GM12891 (cell line): ENCODE results near the gene SMNDC1.

Experiments
- DNase-seq: peaks from one replicate; pipeline ENCODE4 v3.0.0; 2011; ENCODE audit warnings: low spot score; ENCODE audit not compliant: insufficient read length
- FAIRE-seq: peaks from 2 replicates; lab custom pipeline; 2011; peaks lifted over from hg19 to GRCh38; lab: Jason Lieb, UNC
- PAX5 ChIP-seq: IDR thresholded peaks from 2 replicates; pipeline ENCODE4 v1.6.1; 2011; ENCODE audit warnings: low read length, moderate library complexity, mild to moderate bottlenecking; ENCODE audit not compliant: insufficient read depth, severe bottlenecking
- POLR2A ChIP-seq: IDR thresholded peaks from 2 replicates; pipeline ENCODE4 v1.6.1; 2011; ENCODE audit warnings: low read depth, low read length, control low read depth
- POLR2AphosphoS5 ChIP-seq: IDR thresholded peaks from 2 replicates; pipeline ENCODE4 v1.6.1; 2011; ENCODE audit warnings: low read depth, low read length, control low read depth
- POU2F2 ChIP-seq: IDR thresholded peaks from 2 replicates; pipeline ENCODE4 v1.6.1; 2011; ENCODE audit warnings: low read depth, mild to moderate bottlenecking, control low read depth, low read length, moderate library complexity
- SPI1 ChIP-seq: IDR thresholded peaks from 2 replicates; pipeline ENCODE4 v1.6.1; 2011; ENCODE audit warnings: low read depth, low read length, control low read depth
- TAF1 ChIP-seq: IDR thresholded peaks from 2 replicates; pipeline ENCODE4 v1.6.1; 2011; ENCODE audit warnings: low read depth, low read length, control low read depth

Gene SMNDC1

DNA sequence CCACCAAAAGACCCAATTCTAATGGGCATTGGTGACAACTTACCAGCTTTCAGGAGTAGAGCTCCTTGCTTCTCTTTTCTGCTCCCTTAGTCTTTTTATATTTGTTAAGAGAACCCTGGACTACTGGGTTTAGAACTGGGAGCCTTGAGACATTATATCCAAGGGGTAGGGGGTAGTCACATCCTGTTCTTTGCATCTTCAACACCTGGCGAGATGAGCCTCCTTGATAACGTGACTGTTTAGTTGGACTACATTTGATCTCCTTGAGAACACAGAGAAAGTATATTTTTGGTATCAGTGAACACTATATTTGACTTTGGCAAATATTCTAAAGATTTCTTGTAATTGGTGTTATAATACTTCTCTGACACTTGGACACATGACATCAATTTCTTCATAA is 9.0 kb upstream of the SMNDC1 start:
- DNase-seq = no peak
- TF ChIP-seq POLR2AphosphoS5 = no peak
- TF ChIP-seq POLR2A = no peak
- TF ChIP-seq PAX5 = no peak
- no peak for TF ChIP-seq TAF1
- no peak for TF ChIP-seq SPI1
- no peak for TF ChIP-seq POU2F2
- FAIRE-seq = peak; percentile 13

DNA sequence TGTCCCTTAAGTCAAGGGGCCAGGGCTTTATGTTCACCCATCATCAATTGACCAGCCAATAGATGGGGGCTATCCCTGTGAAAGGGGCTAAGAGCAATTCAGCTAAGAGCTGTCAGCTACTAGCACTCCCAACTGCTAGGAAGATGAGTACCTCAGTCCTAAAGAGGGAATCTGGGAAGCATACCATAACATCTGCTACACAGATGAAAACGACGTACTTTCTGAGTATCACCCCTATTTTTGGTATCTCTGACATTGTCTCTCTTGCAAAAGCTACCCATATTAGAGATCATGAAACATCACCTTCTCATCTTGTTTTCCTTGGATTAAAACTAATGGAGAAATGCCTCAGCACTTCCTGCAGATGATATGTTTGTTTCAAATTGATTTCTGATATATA is 7.5 kb upstream of the SMNDC1 start:
- no peak for TF ChIP-seq TAF1
- TF ChIP-seq SPI1 = no peak
- TF ChIP-seq POLR2AphosphoS5 = no peak
- no peak for DNase-seq
- peak; percentile 87 for FAIRE-seq

DNA sequence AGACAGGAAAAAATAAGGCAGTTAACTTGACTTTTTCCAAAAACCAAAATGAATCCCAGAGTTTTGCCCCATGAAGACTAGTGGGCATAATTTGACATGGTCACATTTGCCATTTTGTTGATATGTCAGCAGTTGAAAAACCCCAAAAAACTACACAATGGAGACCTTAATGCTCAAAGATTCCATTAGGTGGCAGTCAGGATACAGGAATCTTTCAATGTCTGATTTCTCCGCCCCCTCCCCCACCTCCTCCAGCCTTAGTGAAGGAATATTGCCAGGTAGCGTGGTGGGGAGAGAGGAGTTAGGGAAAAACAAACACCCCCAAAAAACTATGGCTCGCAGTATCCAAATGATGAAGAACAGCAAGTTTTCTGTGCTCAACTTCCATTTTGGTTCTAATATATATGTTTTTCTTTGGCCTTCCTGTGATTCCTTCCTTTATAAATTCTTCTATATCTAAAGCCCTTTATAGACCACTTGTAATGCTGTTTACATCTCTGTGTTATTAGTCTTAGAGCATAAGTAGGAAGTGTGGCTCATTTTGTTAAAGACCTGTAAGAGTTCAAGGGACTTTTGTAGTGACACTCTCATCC is 6.7 kb upstream of the SMNDC1 start:
- FAIRE-seq (peak; percentile 78), DNase-seq (no peak)
- TF ChIP-seq SPI1 (no peak), POU2F2 (no peak), POLR2AphosphoS5 (no peak), POLR2A (no peak), TAF1 (no peak), PAX5 (no peak)

DNA sequence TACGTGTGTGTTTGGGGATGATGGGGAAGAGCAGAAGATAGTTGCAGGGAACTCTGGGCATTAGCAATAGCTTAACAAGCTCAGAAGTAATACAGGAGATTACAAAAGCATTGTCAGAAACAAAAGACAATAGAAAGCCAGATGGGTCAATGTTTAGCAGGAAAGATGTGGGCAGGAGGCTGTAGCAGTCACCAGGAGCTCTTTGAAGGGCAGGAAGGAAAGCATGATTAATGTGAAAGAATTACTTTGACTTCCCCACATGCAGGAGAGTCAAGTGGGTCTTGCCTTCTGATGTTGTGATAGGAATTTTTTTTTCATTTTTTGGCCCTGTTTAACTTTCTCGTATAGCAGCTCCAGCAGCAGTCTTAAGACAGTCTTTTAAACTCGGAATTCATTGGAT is 6.0 kb upstream of the SMNDC1 start:
- DNase-seq = no peak
- no peak for TF ChIP-seq PAX5
- no peak for TF ChIP-seq TAF1
- no peak for TF ChIP-seq POU2F2
- no peak for TF ChIP-seq POLR2AphosphoS5
- TF ChIP-seq POLR2A = no peak
- TF ChIP-seq SPI1 = no peak
- FAIRE-seq = no peak

DNA sequence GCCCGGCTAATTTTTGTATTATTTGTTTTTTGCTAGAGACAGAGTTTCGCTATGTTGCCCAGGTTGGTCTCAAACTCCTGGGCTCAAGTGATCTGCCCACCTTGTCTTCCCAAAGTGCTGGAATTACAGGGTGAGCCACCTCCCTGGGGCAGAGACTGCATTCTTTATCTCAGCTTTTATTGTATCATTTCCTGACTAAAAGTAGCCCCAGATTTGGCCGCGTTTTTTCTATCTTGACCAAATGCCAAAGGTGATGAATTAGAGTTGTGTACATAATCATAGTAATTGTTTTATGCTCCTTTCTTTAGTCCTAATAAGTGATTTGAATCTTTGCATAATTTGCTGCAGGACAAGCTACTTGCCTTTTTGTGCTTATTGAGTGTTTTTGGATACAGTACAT is 3.1 kb upstream of the SMNDC1 start:
- TF ChIP-seq POLR2AphosphoS5 (no peak), SPI1 (no peak), PAX5 (no peak), POU2F2 (no peak), TAF1 (no peak), POLR2A (no peak)
- FAIRE-seq (no peak), DNase-seq (no peak)

DNA sequence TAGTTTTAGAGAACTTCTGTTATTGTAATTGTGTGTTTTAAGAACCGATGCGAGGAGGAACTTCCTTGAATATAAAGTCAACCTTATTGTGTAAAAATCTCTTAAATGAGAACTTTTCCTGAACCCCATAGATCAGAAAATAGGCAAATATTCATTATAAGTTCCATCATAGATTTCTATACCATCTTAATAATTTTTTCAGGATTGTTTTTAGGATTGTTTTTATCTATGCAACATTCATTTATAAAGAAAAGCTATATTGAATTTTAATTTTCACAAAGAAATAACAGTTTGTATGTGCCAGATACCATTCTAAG is 1.7 kb upstream of the SMNDC1 start:
- TF ChIP-seq POU2F2 = no peak
- no peak for TF ChIP-seq POLR2A
- FAIRE-seq (no peak), DNase-seq (no peak)

DNA sequence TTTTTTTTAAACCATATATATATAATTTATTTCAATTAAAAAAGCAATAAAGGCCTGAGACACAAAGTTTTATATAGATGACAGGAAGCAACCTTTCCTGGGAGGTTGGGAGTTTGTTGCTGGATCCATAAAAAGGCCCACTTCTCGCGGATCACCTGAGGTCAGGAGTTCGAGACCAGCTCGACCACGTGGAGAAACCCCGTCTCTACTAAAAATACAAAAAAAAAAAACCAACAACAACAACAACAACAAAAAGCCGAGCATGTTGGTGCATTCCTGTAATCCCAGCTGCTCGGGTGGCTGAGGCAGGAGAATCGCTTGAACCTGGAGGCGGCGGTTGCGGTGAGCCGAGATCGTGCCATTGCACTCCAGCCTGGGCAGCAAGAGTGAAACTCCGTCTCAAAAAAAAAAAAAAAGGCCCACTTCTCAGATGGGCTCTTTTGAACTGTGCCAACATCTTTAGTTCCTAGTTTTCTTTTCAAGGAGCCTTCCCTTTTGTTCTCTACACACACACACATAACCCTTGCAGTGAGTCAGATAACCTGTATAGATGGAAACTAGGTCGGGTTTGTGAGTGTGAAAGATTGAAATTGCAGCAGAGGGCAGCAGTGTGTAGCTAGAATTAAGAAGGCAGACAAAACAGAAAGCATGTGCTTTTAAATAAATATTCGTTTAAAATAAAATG is 1.2 kb upstream of the SMNDC1 start:
- FAIRE-seq = peak; percentile 82

DNA sequence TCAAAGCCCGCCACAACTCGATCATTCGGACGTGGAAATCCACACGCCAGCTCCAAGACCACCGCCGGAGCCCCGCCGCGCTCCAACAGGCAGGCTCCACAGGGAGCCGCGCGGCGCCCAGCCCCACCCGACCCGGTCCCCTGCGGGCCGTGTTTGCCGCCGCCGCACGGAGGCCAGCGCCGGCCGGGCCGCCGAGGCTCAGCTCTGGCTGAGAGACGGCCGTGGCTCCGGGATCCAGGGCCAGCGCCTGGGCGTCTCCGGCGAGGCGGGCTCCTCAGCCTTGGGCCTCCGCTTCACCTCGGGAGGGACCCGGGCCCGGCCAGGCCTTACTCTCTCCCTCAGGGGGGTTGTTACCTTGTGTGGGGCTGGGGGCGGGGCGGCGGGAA is 333 bp downstream of the SMNDC1 start:
- no peak for FAIRE-seq
- no peak for DNase-seq
- no peak for TF ChIP-seq TAF1
- no peak for TF ChIP-seq POLR2AphosphoS5
- TF ChIP-seq POU2F2 = no peak
- no peak for TF ChIP-seq SPI1
- no peak for TF ChIP-seq POLR2A
- TF ChIP-seq PAX5 = no peak

More for the DNA sequence above, 1.2 kb upstream of the SMNDC1 start:
- TF ChIP-seq SPI1 = no peak
- no peak for TF ChIP-seq TAF1
- TF ChIP-seq PAX5 = no peak
- no peak for TF ChIP-seq POLR2AphosphoS5
- TF ChIP-seq POLR2A = no peak
- no peak for TF ChIP-seq POU2F2
- DNase-seq = no peak

DNA sequence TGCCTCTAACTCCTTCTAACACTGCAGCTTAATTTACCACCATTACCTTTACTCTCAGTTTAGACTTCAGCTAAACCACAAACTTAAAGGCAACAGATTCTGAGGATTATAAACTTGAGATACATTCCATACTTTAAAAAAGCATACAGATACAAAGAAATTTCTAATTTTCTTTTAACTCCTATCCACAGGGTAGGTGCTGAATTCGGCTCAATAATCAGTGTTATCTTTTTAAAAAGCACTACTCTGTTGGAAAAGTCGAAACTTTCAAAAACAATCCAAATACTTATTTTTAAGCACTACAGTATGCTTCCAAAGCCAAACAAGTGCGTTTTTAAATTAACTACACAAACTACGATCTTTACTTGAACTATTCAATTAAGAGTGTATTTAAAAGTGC is 1.0 kb downstream of the SMNDC1 start:
- FAIRE-seq = peak; percentile 63
- TF ChIP-seq TAF1 (no peak), PAX5 (no peak), POLR2AphosphoS5 (no peak), POU2F2 (no peak), POLR2A (no peak), SPI1 (no peak)
- no peak for DNase-seq

DNA sequence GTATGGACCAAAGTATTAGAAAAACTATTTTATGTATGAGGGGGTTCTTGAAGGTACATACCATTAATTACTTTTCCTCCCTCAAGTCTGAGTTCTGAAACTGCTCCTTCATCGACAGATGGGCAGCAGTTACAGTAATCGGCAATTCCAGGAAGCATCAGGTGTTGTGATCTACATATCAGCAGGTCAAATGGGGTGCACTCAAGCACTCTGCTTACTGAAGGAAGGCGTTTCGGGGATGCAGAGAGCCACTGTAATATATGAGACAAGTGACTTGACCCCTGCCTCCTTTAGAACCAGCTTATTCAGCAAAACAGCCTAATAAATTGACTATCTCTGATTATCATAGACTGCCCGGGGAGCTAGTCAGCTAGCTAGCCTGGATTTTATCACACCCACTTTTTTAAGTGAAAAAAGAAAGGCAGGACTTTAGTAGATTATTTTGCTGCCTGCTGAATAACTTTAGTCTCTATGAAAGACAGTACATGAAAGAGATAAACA is 4.2 kb downstream of the SMNDC1 start:
- TF ChIP-seq POU2F2 (no peak), POLR2AphosphoS5 (no peak), SPI1 (no peak), PAX5 (no peak), POLR2A (no peak), TAF1 (no peak)
- peak; percentile 71 for FAIRE-seq
- DNase-seq = no peak
